Prostate gland (tissue), 2 donors: ENCODE results near the gene HDHD3. TPM values are rescaled to one million over a fixed set of nuclear protein-coding genes. Genes with fewer than 3 reads are reported as not detected.
"Not testable (repeated sequence)": the region's sequence is repeated elsewhere in the genome, so short reads cannot be mapped to it uniquely, and the experiment has no call there.

ENCODE experiments used
- DNase-seq: peaks from one replicate; pipeline ENCODE4 v3.0.0-alpha.2; 2019; ENCODE audit warnings: low spot score
- H3K27ac ChIP-seq, 2 donors: fragments of 200-600 bp; sonication (generic); 2 replicates each; pipeline ENCODE4 v1.5.1; 2017 to 2019
- H3K27me3 ChIP-seq: fragments of 200-600 bp; sonication (generic); replicated peaks from 2 replicates; pipeline ENCODE4 v1.5.1; 2019; ENCODE audit not compliant: insufficient read depth
- H3K36me3 ChIP-seq, 2 donors: fragments of 200-600 bp; sonication (generic); 1 replicate in 1 of 2; 2 replicates in 1 of 2; pipeline versions ENCODE4 v1.5.1 to v1.8.1; 2017 to 2019
- H3K4me1 ChIP-seq: fragments of 200-600 bp; sonication (generic); replicated peaks from 2 replicates; pipeline ENCODE4 v1.5.1; 2019
- H3K4me3 ChIP-seq, 2 donors: fragments of 200-600 bp; sonication (generic); 2 replicates each; pipeline ENCODE4 v1.5.1; 2017 to 2019
- H3K9me3 ChIP-seq: fragments of 200-600 bp; sonication (generic); 2 replicates; pipeline ENCODE4 v1.5.1; 2017
- CTCF ChIP-seq, 4 experiments: fragments of 200-600 bp in 2 of 4; fragments of 450-650 bp in 2 of 4; sonication (generic) in 2 of 4; IDR thresholded peaks; 1 replicate in 3 of 4; 2 replicates in 1 of 4; pipeline ENCODE4 v1.5.1; 2016 to 2019; ENCODE audit warnings: antibody characterized with exemption in 4 of 4, mild to moderate bottlenecking in 2 of 4, moderate library complexity in 2 of 4
- POLR2A ChIP-seq: fragments of 450-650 bp; IDR thresholded peaks from one replicate; pipeline ENCODE4 v1.6.1; 2016; ENCODE audit warnings: antibody characterized with exemption, mild to moderate bottlenecking
- POLR2AphosphoS5 ChIP-seq: sonication (generic); formaldehyde crosslinking; IDR thresholded peaks from one replicate; pipeline ENCODE4 v1.6.1; 2017; ENCODE audit warnings: antibody characterized with exemption
- WGBS: methylation state at CpG from one replicate; pipeline ENCODE4 v1.1.5; 2018; 5-methylcytosine and 5-hydroxymethylcytosine counted together
- intact Hi-C: fragments of 100-400 bp; cut with DNase I; formaldehyde crosslinking; loops from one replicate; pipeline ENCODE4 v1.14.2; 2022
- total RNA-seq, 2 donors: library from RNA; depleted of rRNA; stranded (reverse); fragments of >200 nt; gene quantifications; one replicate each; pipeline ENCODE4 v1.1.0, GENCODE V29; 2016

HDHD3 gene
- total RNA-seq, 2 donors from 2014 or later = 52.2 to 72.1 TPM

- intact Hi-C loops = no loop called here
- no peaks in the 10 kb centered on the region for H3K9me3 ChIP-seq
- TF ChIP-seq POLR2A (no peak), CTCF (IDR thresholded peaks at IDR 0.05) (no peak), POLR2AphosphoS5 (no peak)
- WGBS = 89% methylated on average over 4 of the region's 4 CpGs
- H3K4me1 ChIP-seq = no peaks in the 10 kb centered on the region
- DNase-seq = no peak
- no peak overlapping the region for H3K4me3 ChIP-seq
- H3K36me3 ChIP-seq = peaks cover 5 to 20% of the 10 kb centered on the region in 2 donors
- H3K27me3 ChIP-seq = no peaks in the 10 kb centered on the region
- H3K27ac ChIP-seq = no peak overlapping the region
These were observed 10.0 kb upstream of the HDHD3 start for GRCh38 chr9:113386571-113387393.

DNA sequence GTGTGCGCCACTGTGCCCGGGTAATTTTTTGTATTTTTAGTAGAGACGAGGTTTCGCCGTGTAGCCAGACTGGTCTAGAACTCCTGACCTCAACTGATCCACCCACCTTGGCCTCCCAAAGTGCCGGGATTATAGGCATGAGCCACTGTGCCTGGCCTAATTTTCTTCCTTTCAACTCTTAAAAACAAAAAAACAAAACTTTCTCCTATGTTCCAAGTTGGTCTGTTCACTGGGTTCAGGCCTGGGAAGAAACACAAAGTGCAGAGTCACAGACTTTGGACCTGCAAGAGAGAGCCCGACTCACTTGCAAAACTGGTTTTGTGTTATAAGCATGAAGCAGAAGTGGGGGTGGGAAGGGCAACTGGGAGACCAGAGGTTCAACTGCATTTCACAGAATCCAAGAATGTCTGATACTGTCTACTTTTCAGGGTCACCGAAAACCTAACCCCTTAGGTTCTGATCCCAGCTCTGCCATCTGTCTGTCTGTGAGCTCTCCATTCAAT, 5.2 kb upstream of the HDHD3 start:
- no peak for TF ChIP-seq POLR2A
- TF ChIP-seq POLR2AphosphoS5 = peak; percentile 82
- DNase-seq = peak; percentile 82
- no peaks in the 10 kb centered on the region for H3K9me3 ChIP-seq
- no peaks in the 10 kb centered on the region for H3K4me1 ChIP-seq
- H3K27me3 ChIP-seq = no peaks in the 10 kb centered on the region
- intact Hi-C loops = no loop called here
- no peak overlapping the region for H3K4me3 ChIP-seq
- peak overlapping the region; percentile 82 to 89 for H3K27ac ChIP-seq
- WGBS = 62% methylated on average over 8 of the region's 8 CpGs
- no peaks in the 10 kb centered on the region for H3K36me3 ChIP-seq

DNA sequence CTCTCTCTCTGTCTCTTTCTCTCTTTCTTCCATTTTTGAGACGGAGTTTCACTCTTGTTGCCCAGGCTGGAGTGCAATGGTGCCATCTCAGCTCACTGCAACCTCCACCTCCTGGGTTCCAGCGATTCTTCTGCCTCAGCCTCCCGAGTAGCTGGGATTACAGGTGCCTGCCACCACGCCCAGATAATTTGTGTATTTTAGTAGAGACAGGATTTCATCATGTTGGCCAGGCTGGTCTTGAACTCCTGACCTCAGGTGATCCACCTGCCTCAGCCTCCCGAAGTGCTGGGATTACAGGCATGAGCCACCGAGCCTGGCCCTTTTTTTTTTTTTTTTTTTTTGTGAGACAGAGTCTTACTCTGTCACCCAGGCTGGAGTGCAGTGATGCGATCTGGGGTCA, 4.7 kb upstream of the HDHD3 start:
- H3K27ac ChIP-seq = peak overlapping the region; percentile 82 to 89

DNA sequence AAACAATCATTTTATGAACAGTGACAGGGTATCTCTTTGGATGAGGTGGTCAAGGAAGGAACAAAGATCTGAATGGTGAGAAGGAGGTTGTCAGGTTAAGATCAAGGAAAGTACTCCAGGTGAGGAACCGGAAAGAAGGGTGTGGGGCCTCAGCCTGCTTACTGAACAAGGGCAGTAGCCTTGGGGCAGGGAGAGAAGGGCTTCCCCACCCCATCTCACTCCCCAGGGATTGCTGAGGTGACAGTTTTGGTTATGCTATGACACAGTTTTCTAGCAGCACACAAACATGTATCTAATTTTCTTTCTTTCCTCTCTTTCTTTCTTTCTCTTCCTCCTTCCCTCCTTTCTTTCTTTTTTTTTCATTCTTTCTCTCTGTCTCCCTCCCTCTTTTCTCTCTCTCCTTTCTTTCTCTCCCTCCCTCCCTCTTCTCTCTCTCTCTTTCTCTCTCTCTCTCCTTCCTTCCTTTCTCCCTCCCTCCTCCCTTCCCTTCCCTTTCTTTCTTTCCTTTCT, 4.1 kb upstream of the HDHD3 start:
- no peaks in the 10 kb centered on the region for H3K4me1 ChIP-seq
- intact Hi-C loops = no loop called here
- no peak for DNase-seq
- no peak for TF ChIP-seq CTCF (IDR thresholded peaks at IDR 0.05)
- TF ChIP-seq POLR2AphosphoS5 = no peak
- no peak for TF ChIP-seq POLR2A
- WGBS = 35% methylated on average over 1 of the region's 1 CpG
- H3K27me3 ChIP-seq = no peaks in the 10 kb centered on the region
- no peak overlapping the region for H3K4me3 ChIP-seq
- H3K27ac ChIP-seq = peak overlapping the region; percentile 82 to 89
- H3K36me3 ChIP-seq = no peaks in the 10 kb centered on the region
- no peaks in the 10 kb centered on the region for H3K9me3 ChIP-seq

More for the DNA sequence above, 4.7 kb upstream of the HDHD3 start:
- DNase-seq, intact Hi-C loops, H3K36me3 ChIP-seq, H3K4me1 ChIP-seq, H3K4me3 ChIP-seq, H3K9me3 ChIP-seq, H3K27me3 ChIP-seq: not testable (repeated sequence)
- 72% methylated on average over 6 of the region's 7 CpGs for WGBS

GRCh38 chr9:113379829-113380210, 3.0 kb upstream of the HDHD3 start:
- intact Hi-C loops, DNase-seq, H3K4me3 ChIP-seq, H3K36me3 ChIP-seq, H3K27me3 ChIP-seq, H3K27ac ChIP-seq, H3K9me3 ChIP-seq, H3K4me1 ChIP-seq: not testable (repeated sequence)
- WGBS = 88% methylated on average over 2 of the region's 2 CpGs

- H3K27me3 ChIP-seq, H3K9me3 ChIP-seq, H3K27ac ChIP-seq, DNase-seq, H3K4me3 ChIP-seq, H3K4me1 ChIP-seq, intact Hi-C loops, H3K36me3 ChIP-seq: not testable (repeated sequence)
- WGBS = 75% methylated on average over 24 of the region's 24 CpGs
These were observed 2.5 kb upstream of the HDHD3 start for GRCh38 chr9:113379094-113379828.
